CD14-positive monocyte (primary cell): ENCODE measurements around the gene ZSCAN20. TPM values are rescaled to one million over a fixed set of nuclear protein-coding genes. Genes with fewer than 3 reads are reported as not detected.

ENCODE experiments used
- DNase-seq, 3 donors: peaks; one replicate each; pipeline ENCODE4 v3.0.0-alpha.2; 2011 to 2022
- H2AFZ ChIP-seq: 2 replicates; pipeline ENCODE4 v1.6.0; 2012; ENCODE audit warnings: mild to moderate bottlenecking, low read depth, low read length, inconsistent platforms; ENCODE audit not compliant: insufficient read depth, poor library complexity, severe bottlenecking
- H3K27ac ChIP-seq, 2 donors: 1 replicate in 1 of 2; 2 replicates in 1 of 2; pipeline ENCODE4 v1.5.1; 2012 to 2013; ENCODE audit warnings: low read length in 2 of 2, control low read depth in 1 of 2, inconsistent platforms in 1 of 2, low read depth in 1 of 2, mild to moderate bottlenecking in 1 of 2
- H3K27me3 ChIP-seq, 2 donors: one replicate each; pipeline versions ENCODE4 v1.6.0 to v1.6.1; 2011 to 2013; ENCODE audit warnings: low read length in 2 of 2; ENCODE audit not compliant: control insufficient read depth in 2 of 2, insufficient read depth in 2 of 2
- H3K36me3 ChIP-seq, 2 donors: replicated peaks in 1 of 2; 1 replicate in 1 of 2; 2 replicates in 1 of 2; pipeline versions ENCODE4 v1.5.1 to v1.6.1; 2012 to 2013; ENCODE audit warnings: low read length in 2 of 2, control low read depth in 1 of 2, inconsistent platforms in 1 of 2, mild to moderate bottlenecking in 1 of 2; ENCODE audit not compliant: insufficient read depth in 2 of 2, control insufficient read depth in 1 of 2
- H3K4me1 ChIP-seq, 2 donors: 1 replicate in 1 of 2; 2 replicates in 1 of 2; pipeline versions ENCODE4 v1.5.1 to v1.6.1; 2012 to 2013; ENCODE audit warnings: low read length in 2 of 2, control low read depth in 1 of 2, inconsistent platforms in 1 of 2, mild to moderate bottlenecking in 1 of 2, moderate library complexity in 1 of 2; ENCODE audit not compliant: insufficient read depth in 2 of 2, control insufficient read depth in 1 of 2
- H3K4me2 ChIP-seq: replicated peaks from 2 replicates; pipeline ENCODE3; 2012; ENCODE audit warnings: low read length, moderate library complexity, mild to moderate bottlenecking; ENCODE audit not compliant: poor library complexity, severe bottlenecking; ENCODE audit errors: extremely low read depth
- H3K4me3 ChIP-seq, 3 experiments: fragments of 200-600 bp in 1 of 3; sonication (generic) in 1 of 3; replicated peaks in 1 of 3; 1 replicate in 2 of 3; 2 replicates in 1 of 3; pipeline ENCODE4 v1.5.1; 2011 to 2013; ENCODE audit warnings: low read length in 3 of 3, mild to moderate bottlenecking in 3 of 3, control low read depth in 2 of 3, low read depth in 2 of 3, inconsistent platforms in 1 of 3, moderate library complexity in 1 of 3
- H3K79me2 ChIP-seq: 2 replicates; pipeline ENCODE4 v1.6.0; 2012; ENCODE audit warnings: mild to moderate bottlenecking, control low read depth, inconsistent platforms, low read length, moderate library complexity; ENCODE audit not compliant: insufficient read depth
- H3K9ac ChIP-seq: 2 replicates; pipeline ENCODE4 v1.6.0; 2017; ENCODE audit warnings: low read length, mild to moderate bottlenecking; ENCODE audit not compliant: insufficient read depth, poor library complexity, severe bottlenecking
- H3K9me3 ChIP-seq, 2 donors: replicated peaks in 1 of 2; 1 replicate in 1 of 2; 2 replicates in 1 of 2; pipeline versions ENCODE4 v1.5.1 to v1.6.1; 2012 to 2013; ENCODE audit warnings: low read length in 2 of 2, control low read depth in 1 of 2; ENCODE audit not compliant: control insufficient read depth in 1 of 2, insufficient read depth in 1 of 2
- H4K20me1 ChIP-seq: 2 replicates; pipeline ENCODE4 v1.6.0; 2012; ENCODE audit warnings: mild to moderate bottlenecking, low read length, control low read depth, moderate library complexity; ENCODE audit not compliant: insufficient read depth
- H3K27ac Mint-ChIP-seq, 7 donors: one replicate each; pipeline ENCODE4 v1.8.0; 2020; ENCODE audit warnings: mild to moderate bottlenecking in 7 of 7, mixed read lengths in 7 of 7, moderate library complexity in 6 of 7, inconsistent platforms in 2 of 7
- H3K27me3 Mint-ChIP-seq, 3 donors: one replicate each; pipeline ENCODE4 v1.8.0; 2021 to 2022; ENCODE audit warnings: low read depth in 3 of 3, mild to moderate bottlenecking in 3 of 3, mixed read lengths in 3 of 3, moderate library complexity in 3 of 3, inconsistent platforms in 1 of 3
- H3K36me3 Mint-ChIP-seq, 2 donors: one replicate each; pipeline ENCODE4 v1.8.0; 2020; ENCODE audit warnings: mixed read lengths in 2 of 2, inconsistent platforms in 1 of 2, mild to moderate bottlenecking in 1 of 2
- H3K4me1 Mint-ChIP-seq: one replicate; pipeline ENCODE4 v1.8.0; 2020; ENCODE audit warnings: mild to moderate bottlenecking, mixed read lengths
- H3K4me3 Mint-ChIP-seq, 2 donors: one replicate each; pipeline ENCODE4 v1.8.0; 2020; ENCODE audit warnings: mild to moderate bottlenecking in 2 of 2, mixed read lengths in 2 of 2, moderate library complexity in 1 of 2
- H3K9me3 Mint-ChIP-seq, 7 donors: one replicate each; pipeline ENCODE4 v1.8.0; 2020 to 2022; ENCODE audit warnings: mixed read lengths in 7 of 7, mild to moderate bottlenecking in 6 of 7, moderate library complexity in 6 of 7, inconsistent platforms in 2 of 7
- WGBS: methylation state at CpG from one replicate; pipeline ENCODE4 v1.1.5; 2013; ENCODE audit warnings: missing lambda C conversion rate; ENCODE audit not compliant: insufficient coverage; 5-methylcytosine and 5-hydroxymethylcytosine counted together
- intact Hi-C, 2 donors: fragments of 100-400 bp; cut with micrococcal nuclease; formaldehyde crosslinking; loops; one replicate each; pipeline versions ENCODE4 v1.15.0 to v1.15.1; 2023
- polyA plus RNA-seq, 3 donors: library from polyadenylated mRNA; depleted of rRNA in 1 of 3; unstranded in 2 of 3; stranded (reverse) in 1 of 3; fragments of 300-500 nt in 2 of 3; fragments of >200 nt in 1 of 3; fragmentation: Illumina TruSeq in 2 of 3; gene quantifications; 1 replicate in 2 of 3; 2 replicates in 1 of 3; pipeline ENCODE4 v1.2.3, GENCODE V29; 2012 to 2021
- TF ChIP-seq, protein P1 (sequence below): fragments of 200-600 bp; IDR thresholded peaks from one replicate; pipeline ENCODE4 v1.8.0; 2022; ENCODE audit warnings: antibody characterized with exemption, mild to moderate bottlenecking

The ZSCAN20 gene
- polyA plus RNA-seq, 3 donors: 0.29 to 0.51 (median 0.29) TPM

DNA sequence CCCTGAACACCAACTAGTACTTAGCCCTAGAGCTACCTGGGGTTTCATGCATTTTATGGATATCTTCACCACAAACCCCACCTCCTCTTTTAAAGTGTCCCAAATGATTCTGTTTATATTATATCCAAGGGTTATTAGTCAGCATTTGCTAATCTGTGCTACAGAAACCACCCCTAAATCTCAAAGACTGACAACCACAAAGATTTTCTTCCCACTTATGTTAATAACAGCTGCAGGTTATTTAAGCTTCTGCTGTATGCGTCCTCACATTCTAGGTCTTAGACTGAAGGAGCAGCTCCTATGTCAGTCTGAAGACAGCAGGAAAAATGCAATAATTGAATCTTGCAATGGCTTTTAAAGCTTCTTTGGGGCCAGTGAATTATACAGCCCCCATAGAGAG lies 30.3 kb upstream of the ZSCAN20 start:
- Mint-ChIP-seq H3K9me3 (no peaks in the 10 kb centered on the region), H3K36me3 (no peaks in the 10 kb centered on the region), H3K4me1 (peaks cover 25% of the 10 kb centered on the region), H3K27ac (no peak overlapping the region), H3K4me3 (no peak overlapping the region), H3K27me3 (peaks cover 1 to 7% (median 4%) of the 10 kb centered on the region in 3 donors)
- Histone ChIP-seq H3K79me2 (no peaks in the 10 kb centered on the region), H3K4me2 (no peak overlapping the region), H3K4me3 (no peak overlapping the region), H3K27me3 (no peaks in the 10 kb centered on the region), H2AFZ (no peak overlapping the region), H3K4me1 (peaks cover 11 to 13% of the 10 kb centered on the region in 2 donors), H4K20me1 (no peaks in the 10 kb centered on the region), H3K9me3 (no peaks in the 10 kb centered on the region), H3K9ac (no peak overlapping the region), H3K27ac (no peak overlapping the region), H3K36me3 (no peaks in the 10 kb centered on the region)
- no CpG with 5 or more reads among the region's 1 CpG for WGBS
- TF ChIP-seq, protein P1, sequence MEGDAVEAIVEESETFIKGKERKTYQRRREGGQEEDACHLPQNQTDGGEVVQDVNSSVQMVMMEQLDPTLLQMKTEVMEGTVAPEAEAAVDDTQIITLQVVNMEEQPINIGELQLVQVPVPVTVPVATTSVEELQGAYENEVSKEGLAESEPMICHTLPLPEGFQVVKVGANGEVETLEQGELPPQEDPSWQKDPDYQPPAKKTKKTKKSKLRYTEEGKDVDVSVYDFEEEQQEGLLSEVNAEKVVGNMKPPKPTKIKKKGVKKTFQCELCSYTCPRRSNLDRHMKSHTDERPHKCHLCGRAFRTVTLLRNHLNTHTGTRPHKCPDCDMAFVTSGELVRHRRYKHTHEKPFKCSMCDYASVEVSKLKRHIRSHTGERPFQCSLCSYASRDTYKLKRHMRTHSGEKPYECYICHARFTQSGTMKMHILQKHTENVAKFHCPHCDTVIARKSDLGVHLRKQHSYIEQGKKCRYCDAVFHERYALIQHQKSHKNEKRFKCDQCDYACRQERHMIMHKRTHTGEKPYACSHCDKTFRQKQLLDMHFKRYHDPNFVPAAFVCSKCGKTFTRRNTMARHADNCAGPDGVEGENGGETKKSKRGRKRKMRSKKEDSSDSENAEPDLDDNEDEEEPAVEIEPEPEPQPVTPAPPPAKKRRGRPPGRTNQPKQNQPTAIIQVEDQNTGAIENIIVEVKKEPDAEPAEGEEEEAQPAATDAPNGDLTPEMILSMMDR: no peak
- no peak for DNase-seq
- intact Hi-C loops: no loop called here

DNA sequence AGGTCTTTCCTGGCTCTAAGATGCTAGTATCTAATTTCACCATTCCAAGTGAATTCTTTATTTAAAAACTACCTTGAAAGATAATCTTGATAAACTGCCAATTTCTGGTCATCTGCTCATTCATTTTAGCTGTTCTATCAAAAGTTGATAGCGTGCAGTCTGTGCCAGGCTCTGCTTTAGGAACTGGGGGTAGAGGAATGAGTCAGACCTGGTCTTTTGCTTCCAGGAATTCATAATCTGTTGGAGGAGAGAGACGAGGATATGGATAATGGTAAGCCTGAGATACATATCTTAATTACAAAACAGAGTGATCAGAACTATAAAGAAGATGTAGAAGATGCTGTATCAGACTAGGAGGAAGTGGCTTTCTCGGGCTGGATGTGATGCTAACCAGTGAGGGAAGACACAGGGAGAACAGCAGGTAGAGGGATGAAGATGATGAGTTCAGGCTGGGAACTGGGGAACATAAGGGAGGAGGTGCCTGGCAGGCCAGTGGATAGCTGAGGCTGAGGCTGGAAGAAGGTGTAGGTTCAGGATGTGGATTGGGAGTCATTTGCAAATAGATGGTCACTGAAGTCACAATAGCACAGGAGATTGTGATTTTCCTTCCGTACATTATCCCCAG lies 29.3 kb upstream of the ZSCAN20 start:
- no peaks in the 10 kb centered on the region for H4K20me1 ChIP-seq
- no peaks in the 10 kb centered on the region for H3K79me2 ChIP-seq
- H3K4me3 ChIP-seq: no peak overlapping the region
- TF ChIP-seq, protein P1: no peak
- 64% methylated on average over 3 of the region's 4 CpGs for WGBS
- Mint-ChIP-seq H3K27me3 (peaks cover 1 to 7% (median 4%) of the 10 kb centered on the region in 3 donors), H3K36me3 (no peaks in the 10 kb centered on the region), H3K27ac (no peak overlapping the region), H3K9me3 (no peaks in the 10 kb centered on the region), H3K4me1 (peaks cover 25% of the 10 kb centered on the region), H3K4me3 (no peak overlapping the region)
- no peaks in the 10 kb centered on the region for H3K36me3 ChIP-seq
- DNase-seq: no peak
- no peaks in the 10 kb centered on the region for H3K9me3 ChIP-seq
- H2AFZ ChIP-seq: no peak overlapping the region
- intact Hi-C loops: no loop called here
- H3K4me1 ChIP-seq: peaks cover 11 to 13% of the 10 kb centered on the region in 2 donors
- no peak overlapping the region for H3K27ac ChIP-seq
- no peak overlapping the region for H3K4me2 ChIP-seq
- H3K27me3 ChIP-seq: no peaks in the 10 kb centered on the region
- H3K9ac ChIP-seq: no peak overlapping the region
